ENCODE results near the gene KLHL10. TPM values are rescaled to one million over a fixed set of nuclear protein-coding genes. Genes with fewer than 3 reads are reported as not detected.
A peak's percentile ranks its signal among the peaks of the same experiment; 100 is the strongest.

The KLHL10 gene
- total and polyA plus RNA-seq, 4 donors = 0.03 to 0.17 (median 0.07) TPM; not detected in 1

DNA sequence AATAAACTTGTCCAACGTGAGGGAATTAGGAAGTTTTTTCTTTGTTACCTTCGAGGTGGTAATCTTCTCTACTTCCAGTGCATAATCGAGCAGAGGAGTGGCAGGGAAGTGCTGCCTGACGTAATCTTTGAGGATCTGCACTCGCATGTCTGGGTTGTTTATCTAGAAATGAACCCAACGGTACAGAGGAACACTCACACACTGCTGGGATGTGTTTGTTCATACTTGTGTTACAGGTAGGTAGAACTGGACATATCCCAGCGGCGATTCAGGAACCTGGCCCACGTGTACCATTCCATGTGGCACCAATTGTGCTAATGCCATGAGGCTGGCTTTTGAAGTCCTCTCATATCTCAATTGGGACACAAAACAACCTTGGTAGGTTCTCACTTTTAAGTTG, 31.8 kb downstream of the KLHL10 start:
- H3K9me3 ChIP-seq (ENCODE audit: control insufficient read depth in 4 of 4, low read length in 3 of 4) = no peaks in the 10 kb centered on the region
- WGBS = 29% methylated on average over 9 of the region's 9 CpGs
- peak overlapping the region in 1 of 2 donors; percentile 7 for H3K9ac ChIP-seq (ENCODE audit: low read depth in 1 of 2, low read length in 2 of 2)
- H3K27me3 ChIP-seq (ENCODE audit: control insufficient read depth in 4 of 4, insufficient read depth in 4 of 4, low read length in 3 of 4) = no peaks in the 10 kb centered on the region
- H3K36me3 ChIP-seq (ENCODE audit: control insufficient read depth in 4 of 4, insufficient read depth in 3 of 4, low read depth in 1 of 4, low read length in 3 of 4) = peaks cover 11 to 21% (median 17%) of the 10 kb centered on the region in 4 donors
- peaks cover 11 to 47% (median 35%) of the 10 kb centered on the region in 4 donors for H3K4me1 ChIP-seq (ENCODE audit: control insufficient read depth in 4 of 4, insufficient read depth in 4 of 4, low read length in 3 of 4)
- peak overlapping the region; percentile 30 to 77 for H3K27ac ChIP-seq (ENCODE audit: low read depth in 1 of 2, low read length in 2 of 2)
- no peak overlapping the region for H3K4me3 ChIP-seq (ENCODE audit: low read depth in 1 of 3, low read length in 3 of 3)
- DNase-seq (ENCODE audit: low spot score) = no peak
- TF ChIP-seq RXRA (IDR thresholded peaks at IDR 0.05) = peak; percentile 58 to 60
- TF ChIP-seq HNF4G (IDR thresholded peaks at IDR 0.05) = no peak
- TF ChIP-seq ATF3 (IDR thresholded peaks at IDR 0.05) = peak; percentile 13
- TF ChIP-seq FOXA2 (IDR thresholded peaks at IDR 0.05) = peak; percentile 38
- no peak for TF ChIP-seq REST (IDR thresholded peaks at IDR 0.05)
- TF ChIP-seq FOXA1 (IDR thresholded peaks at IDR 0.05) = no peak
- TF ChIP-seq TAF1 (conservative IDR thresholded peaks at IDR 0.05) = no peak
- no peak for TF ChIP-seq RAD21 (IDR thresholded peaks at IDR 0.05)
- TF ChIP-seq JUND (IDR thresholded peaks at IDR 0.05) = peak; percentile 12 to 53
- TF ChIP-seq SP1 (IDR thresholded peaks at IDR 0.05) = peak; percentile 45
- no peak for TF ChIP-seq ZBTB33 (IDR thresholded peaks at IDR 0.05)
- peak in 1 of 2 donors; percentile 51 for TF ChIP-seq HNF4A (conservative IDR thresholded peaks at IDR 0.05)
- TF ChIP-seq MAX (IDR thresholded peaks at IDR 0.05) = peak; percentile 95

DNA sequence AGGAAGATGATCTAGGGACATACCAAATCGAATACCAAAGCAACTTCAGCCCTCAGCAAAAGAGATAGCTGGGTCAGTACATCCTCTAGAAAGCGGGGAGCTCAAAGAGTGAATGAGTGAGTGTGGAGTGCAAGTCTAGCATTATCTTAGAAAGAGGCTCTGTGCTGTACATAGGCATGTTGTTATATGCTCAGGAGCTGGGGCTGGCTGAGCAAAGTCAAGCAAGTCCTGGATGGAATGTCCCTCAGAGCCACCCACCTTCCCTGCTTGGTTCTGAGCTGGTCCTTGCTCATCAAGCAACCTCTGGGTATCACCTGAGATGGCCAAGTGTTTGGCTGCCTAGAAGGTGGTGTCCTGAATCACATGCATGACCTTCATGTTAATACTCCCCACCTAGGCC, 32.5 kb downstream of the KLHL10 start:
- H3K4me3 ChIP-seq (ENCODE audit: low read depth in 1 of 3, low read length in 3 of 3) = no peak overlapping the region
- H3K4me1 ChIP-seq (ENCODE audit: control insufficient read depth in 4 of 4, insufficient read depth in 4 of 4, low read length in 3 of 4) = peaks cover 11 to 45% (median 33%) of the 10 kb centered on the region in 4 donors
- no peaks in the 10 kb centered on the region for H3K9me3 ChIP-seq (ENCODE audit: control insufficient read depth in 4 of 4, low read length in 3 of 4)
- H3K27ac ChIP-seq (ENCODE audit: low read depth in 1 of 2, low read length in 2 of 2) = peak overlapping the region; percentile 30 to 77
- TF ChIP-seq ATF3 (IDR thresholded peaks at IDR 0.05) (no peak), FOXA2 (IDR thresholded peaks at IDR 0.05) (no peak), RAD21 (IDR thresholded peaks at IDR 0.05) (no peak), RXRA (IDR thresholded peaks at IDR 0.05) (no peak), ZBTB33 (IDR thresholded peaks at IDR 0.05) (no peak), REST (IDR thresholded peaks at IDR 0.05) (no peak), YY1 (IDR thresholded peaks at IDR 0.05) (no peak), JUND (IDR thresholded peaks at IDR 0.05) (no peak), HNF4G (IDR thresholded peaks at IDR 0.05) (no peak), NR2F2 (IDR thresholded peaks at IDR 0.05) (no peak), SP1 (IDR thresholded peaks at IDR 0.05) (no peak), FOXA1 (IDR thresholded peaks at IDR 0.05) (no peak), EGR1 (IDR thresholded peaks at IDR 0.05; ENCODE audit: low read depth in 2 of 2) (no peak)
- TF ChIP-seq, protein P1, sequence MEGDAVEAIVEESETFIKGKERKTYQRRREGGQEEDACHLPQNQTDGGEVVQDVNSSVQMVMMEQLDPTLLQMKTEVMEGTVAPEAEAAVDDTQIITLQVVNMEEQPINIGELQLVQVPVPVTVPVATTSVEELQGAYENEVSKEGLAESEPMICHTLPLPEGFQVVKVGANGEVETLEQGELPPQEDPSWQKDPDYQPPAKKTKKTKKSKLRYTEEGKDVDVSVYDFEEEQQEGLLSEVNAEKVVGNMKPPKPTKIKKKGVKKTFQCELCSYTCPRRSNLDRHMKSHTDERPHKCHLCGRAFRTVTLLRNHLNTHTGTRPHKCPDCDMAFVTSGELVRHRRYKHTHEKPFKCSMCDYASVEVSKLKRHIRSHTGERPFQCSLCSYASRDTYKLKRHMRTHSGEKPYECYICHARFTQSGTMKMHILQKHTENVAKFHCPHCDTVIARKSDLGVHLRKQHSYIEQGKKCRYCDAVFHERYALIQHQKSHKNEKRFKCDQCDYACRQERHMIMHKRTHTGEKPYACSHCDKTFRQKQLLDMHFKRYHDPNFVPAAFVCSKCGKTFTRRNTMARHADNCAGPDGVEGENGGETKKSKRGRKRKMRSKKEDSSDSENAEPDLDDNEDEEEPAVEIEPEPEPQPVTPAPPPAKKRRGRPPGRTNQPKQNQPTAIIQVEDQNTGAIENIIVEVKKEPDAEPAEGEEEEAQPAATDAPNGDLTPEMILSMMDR (IDR thresholded peaks at IDR 0.05; ENCODE audit: low read depth, low read length, missing input control) = no peak
- DNase-seq (ENCODE audit: low spot score) = no peak
- H3K27me3 ChIP-seq (ENCODE audit: control insufficient read depth in 4 of 4, insufficient read depth in 4 of 4, low read length in 3 of 4) = no peaks in the 10 kb centered on the region
- H3K36me3 ChIP-seq (ENCODE audit: control insufficient read depth in 4 of 4, insufficient read depth in 3 of 4, low read depth in 1 of 4, low read length in 3 of 4) = peaks cover 11 to 21% (median 17%) of the 10 kb centered on the region in 4 donors
- H3K9ac ChIP-seq (ENCODE audit: low read depth in 1 of 2, low read length in 2 of 2) = no peak overlapping the region
- WGBS = 78% methylated on average over 2 of the region's 2 CpGs

Measured in liver (tissue), 9 donors.